Thoracic aorta (tissue), 2 donors: ENCODE results near the gene OR9A2. TPM values are rescaled to one million over a fixed set of nuclear protein-coding genes. Genes with fewer than 3 reads are reported as not detected.

Experiments used
- ATAC-seq: fragments of 150-250 bp; one replicate; pipeline ENCODE4 v1.8.0; 2017; ENCODE audit warnings: low read depth; ENCODE audit not compliant: insufficient number of reproducible peaks, low FRiP score
- DNase-seq: peaks from one replicate; pipeline ENCODE4 v3.0.0-alpha.2; 2020; ENCODE audit warnings: low spot score
- H3K27ac ChIP-seq, 2 donors: fragments of 200-600 bp; sonication (generic); 1 replicate in 1 of 2; 2 replicates in 1 of 2; pipeline ENCODE4 v1.5.1; 2016; ENCODE audit warnings: mild to moderate bottlenecking in 2 of 2, moderate library complexity in 2 of 2
- H3K27me3 ChIP-seq: fragments of 200-600 bp; sonication (generic); replicated peaks from 2 replicates; pipeline ENCODE4 v1.6.0; 2016; ENCODE audit warnings: mild to moderate bottlenecking; ENCODE audit not compliant: insufficient read depth
- H3K36me3 ChIP-seq: fragments of 200-600 bp; sonication (generic); one replicate; pipeline ENCODE4 v1.5.1; 2016
- H3K4me1 ChIP-seq, 2 donors: fragments of 200-600 bp; sonication (generic); 1 replicate in 1 of 2; 2 replicates in 1 of 2; pipeline versions ENCODE4 v1.5.1 to v1.6.0; 2016; ENCODE audit warnings: low read depth in 2 of 2, mild to moderate bottlenecking in 1 of 2; ENCODE audit not compliant: control insufficient read depth in 1 of 2
- H3K4me3 ChIP-seq: fragments of 200-600 bp; sonication (generic); 2 replicates; pipeline ENCODE4 v1.5.1; 2016; ENCODE audit warnings: mild to moderate bottlenecking
- H3K9me3 ChIP-seq: fragments of 200-600 bp; sonication (generic); 2 replicates; pipeline ENCODE4 v1.5.1; 2016
- CTCF ChIP-seq: fragments of 200-600 bp; sonication (generic); IDR thresholded peaks from one replicate; pipeline ENCODE4 v1.5.1; 2019; ENCODE audit warnings: antibody characterized with exemption
- total RNA-seq, 2 donors: library from RNA; depleted of rRNA; stranded (reverse); fragments of >200 nt; gene quantifications; one replicate each; pipeline versions ENCODE4 v1.1.0 to v1.2.3, GENCODE V29; 2016

The OR9A2 gene
- total RNA-seq, 2 donors from 2014 or later, result not detected

GRCh38 chr7:143027683-143028082 lies 751 bp upstream of the OR9A2 start:
- no peaks in the 10 kb centered on the region for H3K4me1 ChIP-seq
- no peaks in the 10 kb centered on the region for H3K27me3 ChIP-seq
- DNase-seq, result no peak
- H3K4me3 ChIP-seq, result no peak overlapping the region
- no peak for TF ChIP-seq CTCF
- H3K36me3 ChIP-seq, result no peaks in the 10 kb centered on the region
- no peaks in the 10 kb centered on the region for H3K9me3 ChIP-seq
- ATAC-seq, result no peak
- no peak overlapping the region for H3K27ac ChIP-seq

GRCh38 chr7:143025371-143025770 lies 1.6 kb downstream of the OR9A2 start:
- Histone ChIP-seq H3K27me3 (no peaks in the 10 kb centered on the region), H3K36me3 (no peaks in the 10 kb centered on the region), H3K9me3 (no peaks in the 10 kb centered on the region), H3K27ac (no peak overlapping the region), H3K4me1 (no peaks in the 10 kb centered on the region), H3K4me3 (no peak overlapping the region)
- no peak for DNase-seq
- no peak for ATAC-seq
- no peak for TF ChIP-seq CTCF

- no peak for TF ChIP-seq CTCF
- ATAC-seq (no peak), DNase-seq (no peak)
- H3K27me3 ChIP-seq, result no peaks in the 10 kb centered on the region
- no peaks in the 10 kb centered on the region for H3K9me3 ChIP-seq
- H3K36me3 ChIP-seq, result no peaks in the 10 kb centered on the region
- H3K4me3 ChIP-seq, result no peak overlapping the region
- no peak overlapping the region for H3K27ac ChIP-seq
- H3K4me1 ChIP-seq, result no peaks in the 10 kb centered on the region
Observed at GRCh38 chr7:143023047-143023446, 3.9 kb downstream of the OR9A2 start.

GRCh38 chr7:143018931-143019330 lies 8.0 kb downstream of the OR9A2 start:
- no peak overlapping the region for H3K4me3 ChIP-seq
- H3K36me3 ChIP-seq, result no peaks in the 10 kb centered on the region
- no peak for TF ChIP-seq CTCF
- H3K4me1 ChIP-seq, result peaks cover 0 to 4% of the 10 kb centered on the region in 2 donors
- no peaks in the 10 kb centered on the region for H3K27me3 ChIP-seq
- H3K9me3 ChIP-seq, result no peaks in the 10 kb centered on the region
- H3K27ac ChIP-seq, result no peak overlapping the region
- DNase-seq (no peak), ATAC-seq (no peak)

- peaks cover 0 to 11% of the 10 kb centered on the region in 2 donors for H3K4me1 ChIP-seq
- H3K27ac ChIP-seq, result no peak overlapping the region
- no peak overlapping the region for H3K4me3 ChIP-seq
- H3K36me3 ChIP-seq, result no peaks in the 10 kb centered on the region
- no peak for TF ChIP-seq CTCF
- no peaks in the 10 kb centered on the region for H3K9me3 ChIP-seq
- ATAC-seq, result no peak
- no peak for DNase-seq
- no peaks in the 10 kb centered on the region for H3K27me3 ChIP-seq
Observed at GRCh38 chr7:143016996-143017395, 9.9 kb downstream of the OR9A2 start.
